Measurements from ENCODE around the gene BMP7.

- no peak for TF ChIP-seq TAF1 (IDR thresholded peaks at IDR 0.05; ENCODE audit: low read depth, low read length)
- no peak for TF ChIP-seq SPI1 (IDR thresholded peaks at IDR 0.05; ENCODE audit: low read depth, low read length)
- no peak for TF ChIP-seq POLR2AphosphoS5 (IDR thresholded peaks at IDR 0.05; ENCODE audit: low read depth, low read length)
- TF ChIP-seq POLR2A (IDR thresholded peaks at IDR 0.05; ENCODE audit: low read depth, low read length): no peak
- no peak for TF ChIP-seq POU2F2 (IDR thresholded peaks at IDR 0.05; ENCODE audit: low read depth, low read length)
- no peak for TF ChIP-seq PAX5 (IDR thresholded peaks at IDR 0.05; ENCODE audit: insufficient read depth, low read length, severe bottlenecking)
Measured at GRCh38 chr20:57170343-57170742, 96.1 kb downstream of the BMP7 start.

Measured in GM12891 (cell line).